OCI-LY1 (cell line): ENCODE data around the gene MLC1.

Experiments
- H2AFZ ChIP-seq: fragments of 200-600 bp; sonication (generic), shearing (Covaris generic); 2 replicates; pipeline ENCODE4 v1.6.0; 2014; ENCODE audit warnings: antibody characterized with exemption, mild to moderate bottlenecking, low read length
- H3F3A ChIP-seq: fragments of 200-600 bp; sonication (generic), shearing (Covaris generic); 2 replicates; pipeline ENCODE4 v1.6.0; 2014; ENCODE audit warnings: mild to moderate bottlenecking, antibody characterized with exemption, low read length, moderate library complexity; ENCODE audit not compliant: insufficient read depth
- H3K27ac ChIP-seq: fragments of 200-600 bp; sonication (generic); 2 replicates; pipeline ENCODE4 v1.5.1; 2014; ENCODE audit warnings: low read length, mixed run types, mild to moderate bottlenecking, low read depth; ENCODE audit not compliant: poor library complexity, severe bottlenecking
- H3K27me3 ChIP-seq: fragments of 200-600 bp; sonication (generic); 2 replicates; pipeline ENCODE4 v1.6.0; 2014; ENCODE audit warnings: antibody characterized with exemption, mild to moderate bottlenecking, low read length, moderate library complexity; ENCODE audit not compliant: insufficient read depth
- H3K36me3 ChIP-seq: fragments of 200-600 bp; sonication (generic); 2 replicates; pipeline ENCODE4 v1.6.1; 2014; ENCODE audit warnings: mild to moderate bottlenecking, antibody characterized with exemption, low read length, moderate library complexity, mixed read lengths; ENCODE audit not compliant: insufficient read depth
- H3K4me1 ChIP-seq: fragments of 200-600 bp; sonication (generic); 2 replicates; pipeline ENCODE4 v1.5.1; 2014; ENCODE audit warnings: mild to moderate bottlenecking, low read length, moderate library complexity; ENCODE audit not compliant: insufficient read depth, severe bottlenecking
- H3K4me2 ChIP-seq: fragments of 200-600 bp; sonication (generic), shearing (Covaris generic); 2 replicates; pipeline ENCODE4 v1.6.1; 2014; ENCODE audit warnings: low read length
- H3K4me3 ChIP-seq: fragments of 200-600 bp; sonication (generic); 2 replicates; pipeline ENCODE4 v1.5.1; 2014; ENCODE audit warnings: low read length, low read depth, mild to moderate bottlenecking, mixed read lengths; ENCODE audit not compliant: poor library complexity, severe bottlenecking
- H3K79me2 ChIP-seq: fragments of 200-600 bp; shearing (Covaris generic); 2 replicates; pipeline ENCODE4 v1.6.1; 2016; ENCODE audit warnings: mixed run types, low read length, mixed read lengths; ENCODE audit not compliant: insufficient read depth
- H3K9ac ChIP-seq: fragments of 200-600 bp; sonication (generic), shearing (Covaris generic); 2 replicates; pipeline ENCODE4 v1.6.1; 2014; ENCODE audit warnings: mild to moderate bottlenecking, low read length, mixed read lengths
- H3K9me2 ChIP-seq: fragments of 200-600 bp; sonication (generic), shearing (Covaris generic); 2 replicates; pipeline ENCODE4 v1.6.1; 2014; ENCODE audit warnings: low read depth, mild to moderate bottlenecking, low read length, mixed read lengths
- H3K9me3 ChIP-seq: fragments of 200-600 bp; shearing (Covaris generic); 2 replicates; pipeline ENCODE4 v1.6.1; 2014; ENCODE audit warnings: low read length, mixed read lengths
- H4K20me1 ChIP-seq: fragments of 200-600 bp; sonication (generic), shearing (Covaris generic); 2 replicates; pipeline ENCODE4 v1.6.0; 2016; ENCODE audit warnings: mild to moderate bottlenecking, low read length; ENCODE audit not compliant: insufficient read depth
- EZH2 ChIP-seq: fragments of 200-600 bp; sonication (generic), shearing (Covaris generic); IDR thresholded peaks from 2 replicates; pipeline ENCODE4 v1.8.0; 2017; ENCODE audit warnings: borderline replicate concordance, mixed run types, mild to moderate bottlenecking, antibody characterized with exemption, low read length, moderate library complexity, mixed read lengths
- TF ChIP-seq, protein P1 (sequence below): fragments of 200-600 bp; sonication (generic), shearing (Covaris generic); IDR thresholded peaks from 2 replicates; pipeline ENCODE4 v1.5.1; 2017; ENCODE audit warnings: mild to moderate bottlenecking, antibody characterized with exemption, low read length, moderate library complexity, mixed read lengths

Gene MLC1

DNA sequence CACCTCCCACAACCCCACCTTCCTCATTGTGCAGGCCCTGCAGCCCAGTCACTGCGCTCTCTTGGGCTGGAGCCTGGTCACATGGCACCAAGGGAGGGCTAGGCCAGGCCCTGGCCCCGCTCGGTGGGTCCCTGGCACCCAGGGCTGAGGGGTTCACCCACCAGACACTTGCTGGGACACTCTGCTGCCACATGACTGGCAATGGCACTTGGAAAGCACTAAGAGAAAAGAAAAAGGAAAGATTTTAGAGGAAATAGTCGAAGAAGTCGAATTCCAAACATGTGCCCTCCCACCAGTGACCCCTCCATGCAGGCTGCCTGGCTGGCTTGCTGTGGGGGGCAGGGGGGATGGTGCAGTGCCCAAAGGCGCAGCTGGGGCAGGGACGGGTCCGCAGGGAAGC, 14.9 kb downstream of the MLC1 start:
- Histone ChIP-seq H3F3A (no peaks in the 10 kb centered on the region), H2AFZ (no peak overlapping the region), H3K79me2 (no peaks in the 10 kb centered on the region)

DNA sequence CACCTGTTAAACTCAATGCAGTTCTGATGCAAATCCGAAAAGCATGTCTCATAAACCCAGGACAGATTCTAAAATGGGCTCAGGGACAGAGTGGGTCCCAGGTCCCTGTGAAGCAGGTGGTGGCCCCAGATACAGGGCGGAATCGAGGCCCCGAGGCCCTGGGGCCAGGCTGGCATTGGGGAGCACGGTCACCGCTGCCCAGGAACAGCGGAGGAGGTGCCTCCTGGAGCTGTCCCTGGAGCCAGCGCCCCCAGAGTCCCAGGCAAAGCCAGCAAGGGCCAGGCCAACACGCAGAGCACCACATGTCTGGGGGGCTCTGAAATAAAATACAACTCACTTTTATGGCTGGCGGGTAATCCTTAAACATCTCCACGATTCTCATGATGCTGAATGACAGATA, 17.1 kb downstream of the MLC1 start:
- Histone ChIP-seq H3K9ac (no peak overlapping the region), H3K27ac (no peak overlapping the region)

More for the DNA sequence above, 14.9 kb downstream of the MLC1 start:
- Histone ChIP-seq H3K4me2 (no peak overlapping the region), H4K20me1 (no peaks in the 10 kb centered on the region), H3K4me1 (peaks cover 25% of the 10 kb centered on the region), H3K9ac (no peak overlapping the region), H3K4me3 (no peak overlapping the region), H3K36me3 (no peaks in the 10 kb centered on the region), H3K9me2 (no peaks in the 10 kb centered on the region), H3K9me3 (no peaks in the 10 kb centered on the region), H3K27me3 (no peaks in the 10 kb centered on the region), H3K27ac (no peak overlapping the region)
- no peak for TF ChIP-seq EZH2
- TF ChIP-seq, protein P1, sequence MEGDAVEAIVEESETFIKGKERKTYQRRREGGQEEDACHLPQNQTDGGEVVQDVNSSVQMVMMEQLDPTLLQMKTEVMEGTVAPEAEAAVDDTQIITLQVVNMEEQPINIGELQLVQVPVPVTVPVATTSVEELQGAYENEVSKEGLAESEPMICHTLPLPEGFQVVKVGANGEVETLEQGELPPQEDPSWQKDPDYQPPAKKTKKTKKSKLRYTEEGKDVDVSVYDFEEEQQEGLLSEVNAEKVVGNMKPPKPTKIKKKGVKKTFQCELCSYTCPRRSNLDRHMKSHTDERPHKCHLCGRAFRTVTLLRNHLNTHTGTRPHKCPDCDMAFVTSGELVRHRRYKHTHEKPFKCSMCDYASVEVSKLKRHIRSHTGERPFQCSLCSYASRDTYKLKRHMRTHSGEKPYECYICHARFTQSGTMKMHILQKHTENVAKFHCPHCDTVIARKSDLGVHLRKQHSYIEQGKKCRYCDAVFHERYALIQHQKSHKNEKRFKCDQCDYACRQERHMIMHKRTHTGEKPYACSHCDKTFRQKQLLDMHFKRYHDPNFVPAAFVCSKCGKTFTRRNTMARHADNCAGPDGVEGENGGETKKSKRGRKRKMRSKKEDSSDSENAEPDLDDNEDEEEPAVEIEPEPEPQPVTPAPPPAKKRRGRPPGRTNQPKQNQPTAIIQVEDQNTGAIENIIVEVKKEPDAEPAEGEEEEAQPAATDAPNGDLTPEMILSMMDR = no peak

DNA sequence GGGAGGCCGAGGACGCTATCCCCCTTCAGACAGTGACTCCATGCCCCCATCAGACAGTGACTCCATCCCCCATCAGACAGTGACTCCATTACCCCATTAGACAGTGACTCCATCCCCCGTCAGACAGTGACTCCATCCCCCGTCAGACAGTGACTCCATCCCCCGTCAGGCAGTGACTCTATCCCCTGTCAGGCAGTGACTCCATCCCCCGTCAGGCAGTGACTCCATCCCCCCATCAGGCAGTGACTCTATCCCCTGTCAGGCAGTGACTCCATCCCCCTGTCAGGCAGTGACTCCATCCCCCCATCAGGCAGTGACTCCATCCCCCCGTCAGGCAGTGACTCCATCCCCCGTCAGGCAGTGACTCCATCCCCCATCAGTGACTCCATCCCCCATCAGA, 18.0 kb downstream of the MLC1 start:
- Histone ChIP-seq H3K9ac (no peak overlapping the region), H3K79me2 (no peaks in the 10 kb centered on the region), H3K9me3 (no peaks in the 10 kb centered on the region), H3K4me1 (peaks cover 17% of the 10 kb centered on the region), H3K27me3 (no peaks in the 10 kb centered on the region), H2AFZ (no peak overlapping the region), H3K36me3 (no peaks in the 10 kb centered on the region), H3F3A (no peaks in the 10 kb centered on the region), H3K27ac (peak overlapping the region; percentile 25), H3K4me2 (no peak overlapping the region), H4K20me1 (no peaks in the 10 kb centered on the region), H3K9me2 (no peaks in the 10 kb centered on the region), H3K4me3 (no peak overlapping the region)
- no peak for TF ChIP-seq EZH2
- TF ChIP-seq, protein P1 = no peak

More for the DNA sequence above, 17.1 kb downstream of the MLC1 start:
- no peak overlapping the region for H3K4me3 ChIP-seq
- no peaks in the 10 kb centered on the region for H3F3A ChIP-seq
- no peaks in the 10 kb centered on the region for H3K27me3 ChIP-seq
- TF ChIP-seq, protein P1 = no peak
- TF ChIP-seq EZH2 = no peak
- H4K20me1 ChIP-seq = no peaks in the 10 kb centered on the region
- H3K4me2 ChIP-seq = no peak overlapping the region
- H3K79me2 ChIP-seq = no peaks in the 10 kb centered on the region
- H3K36me3 ChIP-seq = no peaks in the 10 kb centered on the region
- H3K9me2 ChIP-seq = no peaks in the 10 kb centered on the region
- peaks cover 25% of the 10 kb centered on the region for H3K4me1 ChIP-seq
- H2AFZ ChIP-seq = no peak overlapping the region
- no peaks in the 10 kb centered on the region for H3K9me3 ChIP-seq
